Activated CD4-positive, alpha-beta T cell treated with anti-CD3 and anti-CD28 coated beads, Interleukin-2, Interleukin-6, amounts not matched to agents 100 ng/mL and 50 ng/mL, durations not matched to agents 16 hours and 8 hours (primary cell): ENCODE results near the gene RAP1GAP.

Source experiments
- DNase-seq: peaks from one replicate; pipeline ENCODE4 v3.0.0-alpha.2; 2020

Gene RAP1GAP

GRCh38 chr1:21607549-21608529 is 61.3 kb downstream of the RAP1GAP start:
- peak; percentile 77 for DNase-seq

- no peak for DNase-seq
Measured at GRCh38 chr1:21605964-21606705, 63.0 kb downstream of the RAP1GAP start.

- no peak for DNase-seq
Measured at GRCh38 chr1:21605012-21605715, 64.0 kb downstream of the RAP1GAP start.

GRCh38 chr1:21604208-21604957 is 64.8 kb downstream of the RAP1GAP start:
- no peak for DNase-seq

GRCh38 chr1:21603177-21604138 is 65.7 kb downstream of the RAP1GAP start:
- DNase-seq, result no peak

- DNase-seq, result no peak
Measured at GRCh38 chr1:21601278-21602048, 67.7 kb downstream of the RAP1GAP start.

GRCh38 chr1:21599402-21599801 is 69.8 kb downstream of the RAP1GAP start:
- DNase-seq, result no peak

- no peak for DNase-seq
Measured at GRCh38 chr1:21598904-21599303, 70.3 kb downstream of the RAP1GAP start.

- no peak for DNase-seq
Measured at GRCh38 chr1:21598417-21598816, 70.7 kb downstream of the RAP1GAP start.

GRCh38 chr1:21597753-21598152 is 71.4 kb downstream of the RAP1GAP start:
- DNase-seq, result no peak

- DNase-seq, result no peak
Measured at GRCh38 chr1:21596628-21597027, 72.5 kb downstream of the RAP1GAP start.

- no peak for DNase-seq
Measured at GRCh38 chr1:21596174-21596573, 73.0 kb downstream of the RAP1GAP start.

- peak; percentile 78 for DNase-seq
Measured at GRCh38 chr1:21594935-21595897, 73.9 kb downstream of the RAP1GAP start.

GRCh38 chr1:21594501-21594900 is 74.7 kb downstream of the RAP1GAP start:
- no peak for DNase-seq

- DNase-seq, result no peak
Measured at GRCh38 chr1:21593231-21593630, 75.9 kb downstream of the RAP1GAP start.

GRCh38 chr1:21592086-21592865 is 76.9 kb downstream of the RAP1GAP start:
- DNase-seq, result no peak

- no peak for DNase-seq
Measured at GRCh38 chr1:21590934-21591333, 78.2 kb downstream of the RAP1GAP start.

- no peak for DNase-seq
Measured at GRCh38 chr1:21590126-21590880, 78.9 kb downstream of the RAP1GAP start.
